Activated CD8-positive, alpha-beta memory T cell treated with anti-CD3 and anti-CD28 coated beads for 1 hour (primary cell): Measurements from ENCODE around the gene GNB2.

Experiments used
- DNase-seq, 2 donors: peaks; one replicate each; pipeline ENCODE4 v3.0.0-alpha.2; 2020; ENCODE audit warnings: low read depth in 1 of 2; ENCODE audit errors: extremely low read depth in 1 of 2

Gene GNB2

GRCh38 chr7:100680576-100681271 lies 7.2 kb downstream of the GNB2 start:
- DNase-seq: no peak

GRCh38 chr7:100681491-100682227 lies 8.1 kb downstream of the GNB2 start:
- no peak for DNase-seq

GRCh38 chr7:100682228-100682741 lies 8.7 kb downstream of the GNB2 start:
- no peak for DNase-seq

- DNase-seq: no peak
Observed at GRCh38 chr7:100682991-100683658, 9.6 kb downstream of the GNB2 start.

- DNase-seq: no peak
Observed at GRCh38 chr7:100683659-100684533, 10.4 kb downstream of the GNB2 start.

- no peak for DNase-seq
Observed at GRCh38 chr7:100684534-100685042, 11.0 kb downstream of the GNB2 start.

- DNase-seq: no peak
Observed at GRCh38 chr7:100685049-100685605, 11.6 kb downstream of the GNB2 start.

DNA sequence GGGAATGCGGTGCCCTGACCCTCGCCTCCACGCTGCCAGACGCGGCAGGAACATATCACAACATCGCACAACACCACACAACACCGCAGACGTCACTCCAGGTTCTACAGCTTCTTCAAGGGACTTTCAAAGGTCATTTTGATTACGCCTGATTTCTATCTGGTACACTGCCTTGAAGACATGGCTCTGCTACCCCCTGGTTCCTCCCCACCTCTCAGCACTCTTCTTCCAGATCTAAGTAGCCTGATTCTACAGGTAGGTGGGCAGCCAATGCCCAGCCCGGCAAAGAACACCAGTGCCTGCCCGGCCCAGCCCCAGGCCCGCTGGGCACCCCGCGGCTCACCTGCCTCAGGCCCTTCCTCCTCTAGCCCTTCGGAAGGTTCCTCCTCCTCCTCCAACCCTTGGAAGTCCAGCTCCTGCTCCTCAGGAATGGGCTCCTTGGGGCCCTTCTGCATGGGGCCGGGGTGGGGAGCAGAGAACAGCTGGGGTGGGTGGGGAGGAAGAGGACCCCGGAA lies 12.1 kb downstream of the GNB2 start:
- DNase-seq: no peak

DNA sequence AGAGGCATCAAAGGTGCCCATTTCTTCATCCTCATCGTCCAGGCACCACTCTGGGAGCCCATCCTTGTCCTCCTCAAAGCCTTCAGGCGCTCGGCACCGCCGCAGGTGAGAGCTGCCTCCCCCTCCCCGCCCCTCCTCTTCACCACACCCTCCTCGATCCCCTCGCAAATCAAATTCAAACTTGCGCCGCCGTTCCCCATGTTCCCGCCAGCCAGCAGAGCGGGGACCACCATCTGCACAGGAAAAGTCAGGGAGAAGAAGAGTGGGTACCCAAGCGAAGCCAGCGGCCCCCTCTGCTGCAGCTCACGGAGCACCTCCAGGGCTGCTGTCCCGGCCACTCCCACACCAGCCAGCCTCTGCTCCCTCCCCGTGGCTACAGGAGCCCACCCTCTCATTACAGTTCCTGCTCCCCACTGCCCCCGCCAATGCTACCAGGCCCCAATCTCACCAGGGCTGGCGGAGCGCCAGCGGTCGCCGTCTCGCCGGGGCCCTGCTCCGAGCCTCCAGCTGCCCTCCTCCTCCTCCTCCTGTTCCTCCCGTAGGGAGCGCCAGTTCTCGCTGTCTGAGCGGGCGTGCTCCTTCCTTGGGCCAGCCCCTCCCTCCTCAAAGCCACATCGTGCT lies 12.8 kb downstream of the GNB2 start:
- DNase-seq: no peak

GRCh38 chr7:100686822-100687211 lies 13.3 kb downstream of the GNB2 start:
- no peak for DNase-seq

- DNase-seq: no peak
Observed at GRCh38 chr7:100687261-100687660, 13.7 kb downstream of the GNB2 start.

DNA sequence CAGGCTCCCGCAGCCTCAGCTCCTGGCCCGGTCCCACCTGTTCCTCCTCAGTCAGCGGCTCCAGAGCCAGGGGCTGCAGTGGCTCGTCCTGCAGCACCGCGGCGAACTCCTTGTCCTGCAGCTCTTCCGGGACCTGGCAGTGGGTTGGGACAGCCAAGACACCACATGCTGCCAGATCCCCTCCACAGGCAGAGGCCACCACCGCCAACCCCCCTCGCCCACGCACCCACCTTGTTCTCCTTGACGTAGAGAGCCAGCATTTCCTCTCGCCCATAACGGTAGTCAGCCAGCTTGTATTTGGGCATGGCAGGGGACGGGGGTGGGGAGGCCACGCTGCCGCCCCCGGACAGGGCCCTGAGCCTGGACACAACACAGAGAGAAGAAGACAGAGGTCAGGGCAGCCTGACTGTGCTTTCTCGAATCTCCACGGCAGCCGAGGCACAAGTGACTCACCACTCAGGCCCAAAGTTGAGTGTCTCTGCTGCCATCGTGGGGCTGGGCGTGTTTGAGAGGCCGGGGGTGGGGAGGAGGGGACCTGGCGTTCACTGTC lies 14.3 kb downstream of the GNB2 start:
- DNase-seq: no peak

DNA sequence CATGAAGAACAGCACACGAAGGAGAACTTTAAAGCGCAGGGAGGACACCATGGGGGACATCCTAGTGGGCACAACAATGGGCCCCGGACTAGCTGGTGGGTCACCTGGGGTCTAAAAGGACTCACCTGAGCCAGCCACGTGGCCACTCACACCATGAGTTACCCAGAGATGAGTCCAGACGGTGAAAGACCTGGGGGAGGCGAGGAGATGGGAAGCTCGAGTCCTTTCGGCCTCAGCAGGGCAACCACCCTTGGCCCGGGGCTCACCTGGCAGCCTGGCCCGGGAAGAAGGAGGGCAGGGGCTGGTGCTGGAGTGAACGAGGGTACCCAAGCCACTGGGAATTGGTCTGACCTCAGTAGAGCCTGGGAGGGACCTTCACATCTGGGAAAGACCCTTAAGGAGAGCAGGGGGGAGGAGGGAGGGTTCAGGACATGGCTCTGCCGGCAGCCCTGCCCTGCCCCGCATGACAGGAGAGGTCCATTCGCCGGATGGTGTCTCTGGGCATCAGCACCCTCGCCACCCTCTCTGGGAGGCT lies 14.9 kb downstream of the GNB2 start:
- DNase-seq: no peak

DNA sequence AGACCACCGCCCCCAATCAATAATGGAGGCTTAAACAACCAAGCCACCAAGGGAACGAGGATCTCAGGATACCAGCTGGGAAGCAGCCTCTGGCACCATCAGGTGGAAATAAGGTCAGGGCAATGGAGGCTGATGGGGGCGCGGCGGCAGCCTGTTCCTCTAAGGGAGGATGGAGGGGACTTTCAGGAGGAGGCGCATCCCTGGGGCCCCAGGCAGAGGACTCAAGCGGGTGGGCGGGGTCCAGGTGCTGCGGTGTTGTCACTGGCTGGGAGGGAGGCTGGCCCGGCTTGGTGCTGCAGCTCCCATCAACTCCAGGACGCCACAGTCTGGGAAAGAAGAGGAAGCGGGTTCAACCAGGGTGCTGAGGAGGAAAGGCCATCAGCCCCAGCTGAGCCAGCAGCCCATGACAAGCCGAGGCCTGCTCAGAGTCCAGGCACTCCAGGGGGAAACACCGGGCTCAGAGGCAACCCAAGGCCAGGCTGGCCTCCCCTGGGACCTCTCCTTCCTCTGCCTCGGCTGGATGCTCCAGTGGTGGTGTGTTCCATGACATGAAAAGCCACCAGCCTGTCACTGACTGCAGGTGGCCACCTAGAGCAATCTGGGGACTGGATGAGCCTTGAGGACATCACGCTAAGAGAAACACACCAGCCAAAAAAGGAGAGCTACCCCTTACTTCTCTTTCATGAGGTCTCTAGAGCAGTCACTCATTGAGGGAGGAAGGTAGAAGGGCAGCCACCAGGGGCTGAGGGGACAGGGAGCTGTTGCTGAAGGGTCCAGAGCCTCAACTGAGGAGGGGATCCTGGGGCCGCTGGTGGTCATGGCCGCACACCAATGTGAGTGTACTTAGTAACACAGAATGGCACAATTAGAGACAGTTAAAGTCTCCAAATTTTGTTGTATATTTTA lies 15.9 kb downstream of the GNB2 start:
- no peak for DNase-seq

GRCh38 chr7:100691676-100692577 lies 18.4 kb downstream of the GNB2 start:
- peak; percentile 59 to 70 for DNase-seq

- no peak for DNase-seq
Observed at GRCh38 chr7:100692578-100692961, 19.0 kb downstream of the GNB2 start.
